SK-N-SH (cell line): ENCODE data around the gene SLC16A8. TPM values are rescaled to one million over a fixed set of nuclear protein-coding genes. Genes with fewer than 3 reads are reported as not detected.

Experiments used
- CTCF ChIA-PET: fragments of 300-600, 350-600 bp; formaldehyde crosslinking; extraction: SDS; loops from one replicate; lab custom pipeline; 2021; lab: Yijun Ruan, JAX
- POLR2A ChIA-PET: fragments of 350-600 bp; sonication (Branson Sonifier 250); formaldehyde crosslinking; extraction: SDS; loops from one replicate; lab custom pipeline; 2020; ENCODE audit warnings: antibody characterized with exemption, inconsistent platforms; lab: Yijun Ruan, JAX
- DNase-seq: peaks from one replicate; pipeline ENCODE4 v3.0.0; 2012
- H2AFZ ChIP-seq: fragments of 200-600 bp; sonication (generic); 2 replicates; pipeline ENCODE4 v1.8.1; 2016; ENCODE audit warnings: antibody characterized with exemption, mild to moderate bottlenecking, low read depth
- H3F3A ChIP-seq: fragments of 200-600 bp; sonication (generic); replicated peaks from 2 replicates; pipeline ENCODE3; 2016; ENCODE audit warnings: antibody characterized with exemption, mild to moderate bottlenecking; ENCODE audit not compliant: insufficient read depth
- H3K27ac ChIP-seq, 2 experiments: fragments of 200-500 bp in 1 of 2; fragments of 200-600 bp in 1 of 2; sonication (Bioruptor generic) in 1 of 2; sonication (generic), shearing (Covaris generic) in 1 of 2; 2 replicates each; pipeline versions ENCODE4 v1.5.1 to v1.6.1; 2014 to 2016; ENCODE audit warnings: low read depth in 2 of 2, inconsistent platforms in 1 of 2, low read length in 1 of 2, mild to moderate bottlenecking in 1 of 2, mixed read lengths in 1 of 2
- H3K27me3 ChIP-seq: fragments of 200-600 bp; sonication (generic), shearing (Covaris generic); 2 replicates; pipeline ENCODE4 v1.6.1; 2016; ENCODE audit warnings: mixed run types; ENCODE audit not compliant: insufficient read depth
- H3K36me3 ChIP-seq, 2 experiments: fragments of 200-500 bp in 1 of 2; fragments of 200-600 bp in 1 of 2; sonication (Bioruptor generic) in 1 of 2; sonication (generic) in 1 of 2; replicated peaks in 1 of 2; 2 replicates each; pipeline versions ENCODE3 to v1.5.1; 2014 to 2016; ENCODE audit warnings: low read length in 1 of 2, mild to moderate bottlenecking in 1 of 2; ENCODE audit not compliant: insufficient read depth in 2 of 2, control insufficient read depth in 1 of 2
- H3K4me1 ChIP-seq, 2 experiments: fragments of 200-500 bp in 1 of 2; fragments of 200-600 bp in 1 of 2; sonication (Bioruptor generic) in 1 of 2; sonication (generic), shearing (Covaris generic) in 1 of 2; 2 replicates each; pipeline versions ENCODE4 v1.5.1 to v1.6.1; 2014 to 2016; ENCODE audit warnings: low read depth in 1 of 2, low read length in 1 of 2, mixed run types in 1 of 2; ENCODE audit not compliant: insufficient read depth in 2 of 2, control insufficient read depth in 1 of 2
- H3K4me2 ChIP-seq: fragments of 200-600 bp; sonication (generic), shearing (Covaris generic); 2 replicates; pipeline ENCODE4 v1.6.1; 2017; ENCODE audit warnings: mixed run types
- H3K4me3 ChIP-seq, 2 experiments: fragments of 200-500 bp in 1 of 2; fragments of 200-600 bp in 1 of 2; sonication (Bioruptor generic) in 1 of 2; sonication (generic), shearing (Covaris generic) in 1 of 2; 2 replicates each; pipeline versions ENCODE4 v1.5.1 to v1.8.1; 2014 to 2016; ENCODE audit warnings: low read depth in 2 of 2, inconsistent platforms in 1 of 2, low read length in 1 of 2, mild to moderate bottlenecking in 1 of 2, mixed read lengths in 1 of 2, moderate library complexity in 1 of 2
- H3K79me2 ChIP-seq: fragments of 200-600 bp; sonication (generic); 2 replicates; pipeline ENCODE4 v1.8.1; 2017; ENCODE audit warnings: mild to moderate bottlenecking; ENCODE audit not compliant: insufficient read depth
- H3K9ac ChIP-seq: fragments of 200-600 bp; sonication (generic); 2 replicates; pipeline ENCODE4 v1.6.1; 2017; ENCODE audit warnings: mixed run types
- H3K9me2 ChIP-seq: fragments of 200-600 bp; sonication (generic); 2 replicates; pipeline ENCODE4 v1.6.1; 2017; ENCODE audit warnings: mixed run types
- H3K9me3 ChIP-seq: fragments of 200-600 bp; sonication (generic); 2 replicates; pipeline ENCODE4 v1.6.1; 2017; ENCODE audit warnings: mixed run types, mild to moderate bottlenecking, moderate library complexity
- H4K20me1 ChIP-seq: fragments of 200-600 bp; sonication (generic); 2 replicates; pipeline ENCODE4 v1.6.1; 2017; ENCODE audit warnings: mild to moderate bottlenecking, mixed run types; ENCODE audit not compliant: insufficient read depth
- CHD2 ChIP-seq: fragments of 150-350 bp; IDR thresholded peaks from 2 replicates; pipeline ENCODE4 v1.6.1; 2018; ENCODE audit warnings: low read length; ENCODE audit not compliant: partially characterized antibody
- CTCF ChIP-seq: fragments of 200-600 bp; sonication (generic); IDR thresholded peaks from 2 replicates; pipeline ENCODE4 v1.6.1; 2017; ENCODE audit warnings: antibody characterized with exemption, mild to moderate bottlenecking, moderate library complexity
- EZH2phosphoT487 ChIP-seq: fragments of 200-600 bp; sonication (generic); IDR thresholded peaks from 2 replicates; pipeline ENCODE4 v1.6.1; 2017; ENCODE audit warnings: low read depth, mixed run types, mild to moderate bottlenecking, antibody characterized with exemption, moderate library complexity, borderline replicate concordance
- FOXJ3 ChIP-seq: sonication (generic); formaldehyde crosslinking; IDR thresholded peaks from 2 replicates; pipeline ENCODE4 v1.5.1; 2020; ENCODE audit warnings: mild to moderate bottlenecking, missing genetic modification reagents
- GATA2 ChIP-seq: sonication (generic); formaldehyde crosslinking; IDR thresholded peaks from 2 replicates; pipeline ENCODE4 v1.5.0; 2020; ENCODE audit warnings: mild to moderate bottlenecking, missing genetic modification reagents
- JUND ChIP-seq: IDR thresholded peaks from 2 replicates; pipeline ENCODE4 v1.4.0; 2012
- MAX ChIP-seq: IDR thresholded peaks from 2 replicates; pipeline ENCODE4 v1.4.0; 2012; ENCODE audit warnings: low read depth
- MEF2A ChIP-seq: IDR thresholded peaks from 2 replicates; pipeline ENCODE4 v1.4.0; 2012; ENCODE audit warnings: low read depth, borderline replicate concordance
- MXI1 ChIP-seq: IDR thresholded peaks from 2 replicates; pipeline ENCODE4 v1.6.1; 2012; ENCODE audit warnings: mild to moderate bottlenecking, low read depth, low read length, improper control_type of control experiment
- NRF1 ChIP-seq: IDR thresholded peaks from 2 replicates; pipeline ENCODE4 v1.6.1; 2012; ENCODE audit warnings: low read depth, mild to moderate bottlenecking, low read length
- POLR2AphosphoS5 ChIP-seq: IDR thresholded peaks from 2 replicates; pipeline ENCODE4 v1.6.1; 2012; ENCODE audit warnings: low read depth, low read length
- RAD21 ChIP-seq: IDR thresholded peaks from 2 replicates; pipeline ENCODE4 v1.6.1; 2012; ENCODE audit warnings: mild to moderate bottlenecking, low read length
- RCOR1 ChIP-seq: fragments of 150-350 bp; IDR thresholded peaks from 2 replicates; pipeline ENCODE4 v1.6.1; 2017; ENCODE audit warnings: antibody characterized with exemption, low read length
- SIN3A ChIP-seq: IDR thresholded peaks from 2 replicates; pipeline ENCODE4 v1.6.1; 2012; ENCODE audit warnings: low read depth, mild to moderate bottlenecking, low read length, moderate library complexity, borderline replicate concordance
- SMC3 ChIP-seq: IDR thresholded peaks from 2 replicates; pipeline ENCODE4 v1.6.1; 2012; ENCODE audit warnings: low read depth, low read length, improper control_type of control experiment
- TCF12 ChIP-seq: IDR thresholded peaks from 2 replicates; pipeline ENCODE4 v1.4.0; 2012
- TEAD4 ChIP-seq: IDR thresholded peaks from 2 replicates; pipeline ENCODE4 v1.4.0; 2012; ENCODE audit warnings: mild to moderate bottlenecking, borderline replicate concordance; ENCODE audit not compliant: insufficient read depth
- USF1 ChIP-seq: IDR thresholded peaks from 2 replicates; pipeline ENCODE4 v1.4.0; 2012; ENCODE audit warnings: low read depth, borderline replicate concordance
- WGBS: methylation state at CpG from one replicate; pipeline ENCODE4 v1.1.6; 2017; ENCODE audit warnings: low lambda C conversion rate; 5-methylcytosine and 5-hydroxymethylcytosine counted together
- polyA plus RNA-seq, 3 experiments: library from polyadenylated mRNA; depleted of rRNA; stranded (reverse); fragments of >200 nt; gene quantifications; 2 replicates each; pipeline ENCODE4 v1.2.3, GENCODE V29; 2012

Gene SLC16A8
- polyA plus RNA-seq, 1 of the 3 experiments (the other 2 are of a cell fraction), result not detected

GRCh38 chr22:38033522-38034277 lies 50.3 kb downstream of the SLC16A8 start:
- H3K9me2 ChIP-seq, result no peaks in the 10 kb centered on the region
- no peak overlapping the region for H3K4me2 ChIP-seq
- H3K9ac ChIP-seq, result no peak overlapping the region
- H3K9me3 ChIP-seq, result no peaks in the 10 kb centered on the region
- CTCF ChIA-PET, result no interaction called here
- no peaks in the 10 kb centered on the region for H3K27me3 ChIP-seq
- TF ChIP-seq MXI1 (no peak), SMC3 (no peak), JUND (no peak), NRF1 (no peak), MEF2A (no peak), RAD21 (no peak), FOXJ3 (CRISPR knock-in tag) (no peak), USF1 (no peak), GATA2 (CRISPR knock-in tag) (no peak), TEAD4 (no peak), EZH2phosphoT487 (no peak), CTCF (no peak)
- no peaks in the 10 kb centered on the region for H3F3A ChIP-seq
- H3K4me3 ChIP-seq, result no peak overlapping the region
- H3K36me3 ChIP-seq, result no peaks in the 10 kb centered on the region
- peaks cover 0 to 4% of the 10 kb centered on the region in 2 experiments; a peak in 1 of 4 replicates for H3K4me1 ChIP-seq
- no peaks in the 10 kb centered on the region for H4K20me1 ChIP-seq
- POLR2A ChIA-PET, result no interaction called here
- WGBS, result 88% methylated on average over 10 of the region's 27 CpGs
- peak overlapping the region in 1 of 2 experiments; percentile 24; a peak in 1 of 4 replicates for H3K27ac ChIP-seq
- no peaks in the 10 kb centered on the region for H3K79me2 ChIP-seq
- no peak overlapping the region for H2AFZ ChIP-seq
- no peak for DNase-seq

- DNase-seq, result no peak
- Histone ChIP-seq H3F3A (no peaks in the 10 kb centered on the region), H3K79me2 (no peaks in the 10 kb centered on the region), H3K9ac (no peak overlapping the region), H3K4me3 (no peak overlapping the region), H2AFZ (no peak overlapping the region), H3K9me2 (no peaks in the 10 kb centered on the region), H3K4me2 (no peak overlapping the region), H3K4me1 (peaks cover 0 to 4% of the 10 kb centered on the region in 2 experiments; a peak in 1 of 4 replicates), H3K27me3 (no peaks in the 10 kb centered on the region), H4K20me1 (no peaks in the 10 kb centered on the region), H3K36me3 (no peaks in the 10 kb centered on the region), H3K9me3 (no peaks in the 10 kb centered on the region)
- POLR2A ChIA-PET, result no interaction called here
- WGBS, result 96% methylated on average over 5 of the region's 19 CpGs
- no peak for TF ChIP-seq USF1
- TF ChIP-seq SIN3A, result no peak
- no peak for TF ChIP-seq FOXJ3 (CRISPR knock-in tag)
- TF ChIP-seq RCOR1, result no peak
- TF ChIP-seq NRF1, result no peak
- TF ChIP-seq MEF2A, result no peak
- no peak for TF ChIP-seq MAX
- no peak for TF ChIP-seq CHD2
- no peak for TF ChIP-seq MXI1
- TF ChIP-seq POLR2AphosphoS5, result no peak
- TF ChIP-seq TCF12, result no peak
- TF ChIP-seq, all 33 proteins: peak for 0
- H3K27ac ChIP-seq, result no peak overlapping the region
- CTCF ChIA-PET, result interaction anchor here (1.1 kb wide), 1 partner anchor 19 kb away, joined by 5 read pairs; no protein-coding TSS in a partner anchor
Measured at GRCh38 chr22:38032681-38033521, 51.1 kb downstream of the SLC16A8 start.
